WERI-Rb-1 (cell line): ENCODE measurements around the gene TMPRSS9.

ENCODE experiments used
- DNase-seq: peaks from one replicate; pipeline ENCODE4 v3.0.0-alpha.2; 2020
- H3K27ac ChIP-seq: fragments of 250-450 bp; sonication (Bioruptor Pico); 2 replicates; pipeline ENCODE4 v1.5.1; 2020; ENCODE audit warnings: mild to moderate bottlenecking, moderate library complexity
- H3K27me3 ChIP-seq: fragments of 250-450 bp; sonication (Bioruptor Pico); 2 replicates; pipeline ENCODE4 v1.5.1; 2021; ENCODE audit warnings: mild to moderate bottlenecking, low read depth, moderate library complexity; ENCODE audit not compliant: insufficient read depth, severe bottlenecking
- H3K36me3 ChIP-seq: fragments of 250-450 bp; sonication (Bioruptor Pico); 2 replicates; pipeline ENCODE4 v1.5.1; 2020; ENCODE audit warnings: mild to moderate bottlenecking, moderate library complexity
- H3K4me3 ChIP-seq: 2 replicates; pipeline ENCODE4 v1.5.1; 2011; ENCODE audit warnings: low read depth, mild to moderate bottlenecking, control low read depth, low read length
- H3K9me3 ChIP-seq: fragments of 250-450 bp; sonication (Bioruptor Pico); 2 replicates; pipeline ENCODE4 v1.5.1; 2021; ENCODE audit warnings: mild to moderate bottlenecking, moderate library complexity; ENCODE audit not compliant: severe bottlenecking
- TF ChIP-seq, protein P1 (sequence below): IDR thresholded peaks from 2 replicates; pipeline ENCODE4 v1.5.1; 2011; ENCODE audit warnings: low read depth, mild to moderate bottlenecking, control low read depth, inconsistent platforms, low read length

Gene TMPRSS9

GRCh38 chr19:2428321-2428690 lies 68.2 kb downstream of the TMPRSS9 start:
- H3K9me3 ChIP-seq, result no peaks in the 10 kb centered on the region
- H3K4me3 ChIP-seq, result peak overlapping the region; percentile 70
- H3K36me3 ChIP-seq, result peaks cover 49% of the 10 kb centered on the region
- DNase-seq, result peak; percentile 53
- peak overlapping the region; percentile 95 for H3K27ac ChIP-seq
- TF ChIP-seq, protein P1, sequence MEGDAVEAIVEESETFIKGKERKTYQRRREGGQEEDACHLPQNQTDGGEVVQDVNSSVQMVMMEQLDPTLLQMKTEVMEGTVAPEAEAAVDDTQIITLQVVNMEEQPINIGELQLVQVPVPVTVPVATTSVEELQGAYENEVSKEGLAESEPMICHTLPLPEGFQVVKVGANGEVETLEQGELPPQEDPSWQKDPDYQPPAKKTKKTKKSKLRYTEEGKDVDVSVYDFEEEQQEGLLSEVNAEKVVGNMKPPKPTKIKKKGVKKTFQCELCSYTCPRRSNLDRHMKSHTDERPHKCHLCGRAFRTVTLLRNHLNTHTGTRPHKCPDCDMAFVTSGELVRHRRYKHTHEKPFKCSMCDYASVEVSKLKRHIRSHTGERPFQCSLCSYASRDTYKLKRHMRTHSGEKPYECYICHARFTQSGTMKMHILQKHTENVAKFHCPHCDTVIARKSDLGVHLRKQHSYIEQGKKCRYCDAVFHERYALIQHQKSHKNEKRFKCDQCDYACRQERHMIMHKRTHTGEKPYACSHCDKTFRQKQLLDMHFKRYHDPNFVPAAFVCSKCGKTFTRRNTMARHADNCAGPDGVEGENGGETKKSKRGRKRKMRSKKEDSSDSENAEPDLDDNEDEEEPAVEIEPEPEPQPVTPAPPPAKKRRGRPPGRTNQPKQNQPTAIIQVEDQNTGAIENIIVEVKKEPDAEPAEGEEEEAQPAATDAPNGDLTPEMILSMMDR, result no peak
- no peaks in the 10 kb centered on the region for H3K27me3 ChIP-seq

DNA sequence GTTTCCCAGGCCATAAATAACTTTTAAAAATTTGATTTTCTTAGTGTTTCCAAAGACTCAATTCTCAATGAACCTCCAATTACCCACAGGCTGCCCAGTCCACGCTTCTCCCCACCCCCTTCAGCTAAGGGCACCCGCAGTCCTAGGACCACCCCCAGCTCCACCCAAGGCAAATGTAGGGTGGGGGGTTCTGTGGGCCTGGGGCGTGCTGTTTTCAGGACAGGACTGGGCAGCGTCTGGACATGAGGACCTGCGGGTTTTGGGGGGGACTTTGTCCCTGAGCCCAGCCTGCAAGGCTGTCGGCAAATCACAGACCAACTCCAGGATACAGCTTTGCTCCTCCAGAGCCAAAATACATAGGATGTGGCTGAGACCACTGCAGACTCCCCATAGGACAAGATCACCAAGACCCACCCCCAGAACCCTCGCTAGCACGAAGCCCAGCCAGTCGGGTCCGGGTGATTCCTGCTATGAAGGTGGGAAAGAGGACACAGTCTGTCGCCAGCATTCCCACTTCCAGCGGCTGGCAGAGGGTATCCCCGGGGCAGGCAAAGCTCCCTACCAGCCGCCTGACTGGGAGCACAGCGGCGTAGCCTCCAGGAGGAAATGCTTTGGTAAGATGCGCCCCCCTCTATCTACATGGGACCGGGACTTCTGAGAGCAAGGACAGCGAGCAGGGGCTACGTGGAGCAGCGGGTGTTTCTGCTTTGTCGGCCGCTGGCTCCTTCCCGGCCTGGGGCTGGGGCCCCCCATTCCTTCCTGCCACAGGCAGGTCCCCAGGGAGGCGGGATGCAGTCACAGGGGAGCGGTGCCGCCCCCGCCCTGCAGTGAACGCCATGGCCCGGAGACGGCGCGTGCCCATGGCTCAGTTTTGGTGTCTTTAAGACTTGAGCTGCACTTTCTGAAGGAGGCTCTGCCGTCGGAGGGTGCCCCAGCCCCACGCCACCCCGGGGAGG lies 69.0 kb downstream of the TMPRSS9 start:
- H3K27ac ChIP-seq, result peak overlapping the region; percentile 95
- H3K4me3 ChIP-seq, result peak overlapping the region; percentile 70
- TF ChIP-seq, protein P1, result no peak
- no peaks in the 10 kb centered on the region for H3K9me3 ChIP-seq
- no peak for DNase-seq
- H3K27me3 ChIP-seq, result no peaks in the 10 kb centered on the region
- H3K36me3 ChIP-seq, result peaks cover 47% of the 10 kb centered on the region

DNA sequence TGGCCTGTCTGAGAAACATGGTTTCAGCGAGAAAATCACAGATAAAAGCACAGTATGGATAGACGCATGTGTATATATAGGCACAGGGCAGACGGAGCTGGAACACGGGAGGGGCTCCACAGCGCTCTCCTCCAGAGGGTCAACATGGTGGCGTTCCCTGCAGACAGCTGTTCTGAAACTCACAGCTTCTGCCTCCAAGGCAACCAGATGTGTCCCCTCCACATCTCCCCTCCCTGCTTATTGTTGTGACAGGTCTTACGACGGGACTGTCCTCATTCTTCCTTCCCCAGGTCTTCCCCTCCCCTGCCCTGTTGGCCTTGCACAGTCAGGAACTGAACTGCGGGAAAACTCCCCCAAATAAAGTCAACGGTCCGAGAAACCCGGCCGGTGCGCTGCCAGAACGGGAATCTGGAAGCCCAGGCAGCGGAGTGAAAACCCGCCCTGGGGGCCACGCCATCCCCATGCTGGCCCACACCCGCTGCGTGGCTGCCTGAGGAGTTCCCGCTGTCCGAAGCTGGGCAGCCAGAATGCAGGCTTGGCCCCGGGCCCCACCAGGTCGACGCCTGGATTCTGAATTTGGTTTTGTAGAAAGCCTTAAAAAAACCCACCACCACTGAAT lies 70.0 kb downstream of the TMPRSS9 start:
- no peak for DNase-seq
- Histone ChIP-seq H3K4me3 (no peak overlapping the region), H3K27me3 (no peaks in the 10 kb centered on the region), H3K36me3 (peaks cover 53% of the 10 kb centered on the region), H3K9me3 (no peaks in the 10 kb centered on the region), H3K27ac (no peak overlapping the region)
- TF ChIP-seq, protein P1, result no peak

- no peaks in the 10 kb centered on the region for H3K27me3 ChIP-seq
- TF ChIP-seq, protein P1, result no peak
- no peak overlapping the region for H3K4me3 ChIP-seq
- no peaks in the 10 kb centered on the region for H3K9me3 ChIP-seq
- DNase-seq, result no peak
- no peak overlapping the region for H3K27ac ChIP-seq
- H3K36me3 ChIP-seq, result peaks cover 52% of the 10 kb centered on the region
Measured at GRCh38 chr19:2431318-2432055, 71.4 kb downstream of the TMPRSS9 start.

GRCh38 chr19:2432131-2432848 lies 72.2 kb downstream of the TMPRSS9 start:
- H3K27me3 ChIP-seq, result no peaks in the 10 kb centered on the region
- no peaks in the 10 kb centered on the region for H3K9me3 ChIP-seq
- H3K36me3 ChIP-seq, result peaks cover 54% of the 10 kb centered on the region
- H3K27ac ChIP-seq, result no peak overlapping the region
- no peak overlapping the region for H3K4me3 ChIP-seq
- TF ChIP-seq, protein P1, result no peak
- no peak for DNase-seq
